Coronary artery (tissue), 2 donors: ENCODE data around the gene BORCS6.

Experiments
- DNase-seq: peaks from one replicate; pipeline ENCODE4 v3.0.0-alpha.2; 2017; ENCODE audit warnings: low spot score
- H3K27ac ChIP-seq, 2 donors: fragments of 200-600 bp; sonication (generic); one replicate each; pipeline ENCODE4 v1.5.1; 2016 to 2019
- H3K4me3 ChIP-seq: fragments of 200-600 bp; sonication (generic); 2 replicates; pipeline ENCODE4 v1.5.1; 2016; ENCODE audit warnings: mild to moderate bottlenecking, moderate library complexity
- CTCF ChIP-seq: fragments of 200-600 bp; sonication (generic); IDR thresholded peaks from one replicate; pipeline ENCODE4 v1.5.1; 2019; ENCODE audit warnings: antibody characterized with exemption

BORCS6 gene

GRCh38 chr17:8164815-8165131 is 25.2 kb downstream of the BORCS6 start:
- DNase-seq, result peak; percentile 69
- no peak overlapping the region for H3K4me3 ChIP-seq
- TF ChIP-seq CTCF, result no peak
- H3K27ac ChIP-seq, result peak overlapping the region; percentile 99 to 100

GRCh38 chr17:8163978-8164814 is 25.8 kb downstream of the BORCS6 start:
- no peak for TF ChIP-seq CTCF
- peak overlapping the region; percentile 96 for H3K4me3 ChIP-seq

GRCh38 chr17:8162997-8163977 is 26.7 kb downstream of the BORCS6 start:
- TF ChIP-seq CTCF, result no peak
- DNase-seq, result peak; percentile 79
- peak overlapping the region; percentile 99 to 100 for H3K27ac ChIP-seq

More at GRCh38 chr17:8163978-8164814, 25.8 kb downstream of the BORCS6 start:
- peak; percentile 82 for DNase-seq
- H3K27ac ChIP-seq, result peak overlapping the region; percentile 99 to 100

DNA sequence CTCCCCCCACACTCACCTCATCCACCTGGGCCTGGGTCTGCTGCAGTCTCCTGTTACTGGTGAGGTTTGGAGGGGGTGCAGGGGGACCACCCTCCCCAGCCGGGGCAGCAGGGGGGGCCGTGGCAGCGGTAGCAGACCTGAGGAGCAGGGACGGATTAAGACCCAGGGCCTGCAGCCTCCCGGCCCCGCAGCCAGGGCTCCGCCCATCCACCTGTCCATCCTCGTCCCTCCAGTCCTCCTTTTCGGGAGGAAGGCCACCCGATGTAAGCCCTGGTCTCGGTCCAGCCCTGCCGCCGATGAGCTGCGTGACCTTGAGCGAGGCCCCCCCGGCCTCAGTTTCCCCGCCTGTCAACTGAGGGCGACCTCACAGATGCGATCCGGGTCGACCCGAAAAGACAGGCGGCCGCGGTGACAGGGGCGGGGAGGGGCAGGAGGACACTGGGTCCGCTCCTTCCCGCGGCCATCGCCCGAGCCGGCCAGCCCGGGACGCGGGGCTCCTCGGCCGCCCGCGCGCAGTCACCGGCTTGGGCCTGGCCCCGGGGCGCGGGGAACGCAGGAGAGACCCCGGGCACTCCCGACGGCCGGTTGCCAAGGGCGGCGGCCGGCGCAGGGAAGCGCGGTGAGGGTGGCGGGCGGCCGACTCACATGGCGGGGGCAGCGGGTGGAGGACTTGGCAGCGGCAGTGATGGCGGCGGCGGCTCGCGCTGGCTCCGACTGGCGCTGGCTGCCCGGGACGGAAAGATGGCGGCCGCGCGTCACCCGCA is 27.6 kb downstream of the BORCS6 start, which contains the start of gene VAMP2:
Gene VAMP2 (minus strand): TSS at position 716 of the 764 bp plus-strand sequence. CDS start 69 bp downstream, at position 647.
- DNase-seq, result peak; percentile 83
- peak within 1 kb of the TSS; percentile 96 for H3K4me3 ChIP-seq
- H3K27ac ChIP-seq, result peak within 1 kb of the TSS; percentile 99 to 100
- TF ChIP-seq CTCF, result no peak

More at GRCh38 chr17:8162997-8163977, 26.7 kb downstream of the BORCS6 start:
- H3K4me3 ChIP-seq, result peak overlapping the region; percentile 96

DNA sequence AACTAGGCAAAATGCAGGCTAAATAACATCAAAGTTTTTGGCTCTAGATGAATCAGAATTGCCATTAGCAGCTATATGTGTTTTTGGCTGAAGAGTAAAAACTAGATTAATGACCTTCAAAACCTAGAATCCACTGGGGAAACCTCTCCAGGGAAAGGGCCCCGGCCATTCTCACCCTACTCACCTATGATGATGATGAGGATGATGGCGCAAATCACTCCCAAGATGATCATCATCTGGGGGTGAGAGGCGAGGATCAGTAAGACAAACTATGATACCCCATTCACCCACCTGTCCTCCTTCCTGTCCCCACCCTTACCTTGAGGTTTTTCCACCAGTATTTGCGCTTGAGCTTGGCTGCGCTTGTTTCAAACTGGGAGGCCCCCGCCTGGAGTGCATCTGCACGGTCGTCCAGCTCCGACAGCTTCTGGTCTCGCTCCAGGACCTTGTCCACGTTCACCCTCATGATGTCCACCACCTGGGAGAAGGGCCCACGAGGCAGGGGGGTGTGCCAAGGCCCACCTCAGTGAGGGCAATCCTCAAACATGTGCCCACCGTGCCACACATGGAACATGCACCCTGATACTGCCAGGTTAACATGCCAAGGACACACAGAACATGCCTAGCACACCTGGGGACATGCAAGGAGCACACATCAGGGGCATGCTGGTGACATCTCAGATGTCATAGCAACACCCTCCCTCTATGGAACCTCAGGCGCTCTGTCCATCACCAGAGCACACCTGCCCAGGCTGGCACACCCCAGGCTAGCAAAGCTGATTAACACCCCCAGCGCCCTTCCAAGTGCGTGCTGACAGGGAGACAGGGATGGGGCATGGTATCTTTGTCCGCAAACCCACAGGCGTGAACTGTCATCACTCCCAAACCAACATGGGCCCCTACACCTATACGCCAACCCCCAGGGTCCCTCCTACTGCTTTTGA is 28.4 kb downstream of the BORCS6 start:
- peak; percentile 74 for DNase-seq
- TF ChIP-seq CTCF, result no peak
- Histone ChIP-seq H3K4me3 (peak overlapping the region; percentile 96), H3K27ac (peak overlapping the region; percentile 99 to 100)
